ENCODE measurements around the gene ROR1.

ROR1 gene

DNA sequence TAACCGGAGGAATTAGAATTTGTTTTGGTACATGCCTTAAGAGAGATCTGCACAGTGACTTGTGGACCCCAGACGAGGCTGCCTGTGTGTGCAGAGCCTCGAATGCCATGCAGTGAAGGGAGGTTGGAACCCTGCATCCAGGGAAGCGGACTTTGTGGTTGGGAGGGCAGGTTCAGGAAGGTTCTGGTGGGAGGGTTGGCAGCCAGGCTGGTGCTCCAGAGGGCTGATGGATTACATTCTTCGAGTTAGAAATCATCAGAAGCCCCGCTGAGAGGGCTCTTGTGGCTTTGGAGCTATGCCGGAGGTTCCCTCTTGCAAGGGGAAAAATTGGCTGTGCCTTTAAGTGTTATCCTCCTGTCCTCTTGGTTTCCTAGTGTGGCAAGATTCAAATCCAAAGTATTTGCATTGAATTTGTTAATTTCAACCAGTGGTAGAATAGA lies 21.1 kb downstream of the ROR1 start:
- Histone ChIP-seq H2BK120ac (ENCODE audit: low read depth, low read length) (no peak overlapping the region), H3K79me1 (replicated peaks; ENCODE audit: low read length, poor library complexity, severe bottlenecking) (peaks cover 41% of the 10 kb centered on the region), H3K27me3 (ENCODE audit: control insufficient read depth in 1 of 2, insufficient read depth in 1 of 2, low read length in 2 of 2) (no peaks in the 10 kb centered on the region), H2BK5ac (ENCODE audit: low read depth, low read length, poor library complexity, severe bottlenecking) (no peak overlapping the region), H3K4me3 (ENCODE audit: insufficient read depth in 1 of 2, low read depth in 1 of 2, low read length in 2 of 2) (no peak overlapping the region), H2AK5ac (ENCODE audit: low read length, severe bottlenecking) (no peak overlapping the region), H3K36me3 (ENCODE audit: control insufficient read depth in 1 of 2, insufficient read depth in 2 of 2, low read depth in 1 of 2, low read length in 2 of 2) (peaks cover 0 to 10% of the 10 kb centered on the region in 2 experiments), H3K4me1 (ENCODE audit: control insufficient read depth, insufficient read depth, low read depth, low read length) (peaks cover 27% of the 10 kb centered on the region), H3K27ac (ENCODE audit: low read length, poor library complexity, severe bottlenecking) (peak overlapping the region; percentile 92), H3K14ac (ENCODE audit: low read length in 2 of 2) (no peak overlapping the region), H3K18ac (ENCODE audit: low read depth in 1 of 2, low read length in 2 of 2) (peak overlapping the region in 1 of 2 experiments; percentile 56), H3K23ac (ENCODE audit: low read length in 2 of 2) (no peak overlapping the region), H4K8ac (ENCODE audit: low read length) (peak overlapping the region; percentile 76), H2BK12ac (ENCODE audit: low read length in 2 of 2) (no peak overlapping the region), H3K4ac (ENCODE audit: low read depth in 1 of 2, low read length in 2 of 2) (no peak overlapping the region), H4K91ac (ENCODE audit: low read length) (no peak overlapping the region), H3K9me3 (ENCODE audit: control insufficient read depth, low read length) (no peaks in the 10 kb centered on the region), H2AFZ (ENCODE audit: low read depth, low read length) (no peak overlapping the region), H3K9ac (ENCODE audit: low read length) (no peak overlapping the region), H3K4me2 (ENCODE audit: low read length, poor library complexity, severe bottlenecking) (peak overlapping the region; percentile 32), H2BK15ac (ENCODE audit: low read depth, poor library complexity, severe bottlenecking) (no peak overlapping the region)
- no peak for DNase-seq
- WGBS: 64% methylated on average over 7 of the region's 7 CpGs

DNA sequence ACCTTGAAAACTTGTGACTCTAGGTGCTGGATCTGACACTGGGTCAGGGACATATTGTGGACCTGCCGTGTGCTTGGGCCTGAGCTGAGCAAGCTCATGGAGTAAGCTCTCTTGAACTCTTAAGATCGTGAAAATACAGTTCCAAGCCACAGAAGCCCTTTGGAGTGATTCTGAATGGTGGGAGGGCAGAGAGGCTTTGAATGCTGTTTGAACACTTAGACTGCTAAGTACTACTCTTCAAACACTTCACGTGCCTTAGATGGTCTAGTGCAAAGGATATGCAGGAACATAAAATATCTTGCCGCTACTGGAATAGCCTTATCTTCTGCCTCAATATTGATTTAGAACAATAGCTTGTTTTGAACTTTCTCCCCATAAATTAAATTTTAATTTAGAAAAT lies 21.6 kb downstream of the ROR1 start:
- peak; percentile 33 for DNase-seq
- H3K4ac ChIP-seq (ENCODE audit: low read depth in 1 of 2, low read length in 2 of 2): peak overlapping the region in 1 of 2 experiments; percentile 37
- H2AK5ac ChIP-seq (ENCODE audit: low read length, severe bottlenecking): peak overlapping the region; percentile 93
- no peak overlapping the region for H4K91ac ChIP-seq (ENCODE audit: low read length)
- H3K18ac ChIP-seq (ENCODE audit: low read depth in 1 of 2, low read length in 2 of 2): no peak overlapping the region
- peaks cover 40% of the 10 kb centered on the region for H3K79me1 ChIP-seq (replicated peaks; ENCODE audit: low read length, poor library complexity, severe bottlenecking)
- H3K23ac ChIP-seq (ENCODE audit: low read length in 2 of 2): no peak overlapping the region
- H3K36me3 ChIP-seq (ENCODE audit: control insufficient read depth in 1 of 2, insufficient read depth in 2 of 2, low read depth in 1 of 2, low read length in 2 of 2): peaks cover 0 to 6% of the 10 kb centered on the region in 2 experiments
- H2BK5ac ChIP-seq (ENCODE audit: low read depth, low read length, poor library complexity, severe bottlenecking): peak overlapping the region; percentile 53
- H3K9ac ChIP-seq (ENCODE audit: low read length): no peak overlapping the region
- H3K14ac ChIP-seq (ENCODE audit: low read length in 2 of 2): no peak overlapping the region
- 70% methylated on average over 2 of the region's 4 CpGs for WGBS
- H3K4me1 ChIP-seq (ENCODE audit: control insufficient read depth, insufficient read depth, low read depth, low read length): peaks cover 26% of the 10 kb centered on the region
- H3K4me2 ChIP-seq (ENCODE audit: low read length, poor library complexity, severe bottlenecking): peak overlapping the region; percentile 35
- no peak overlapping the region for H2AFZ ChIP-seq (ENCODE audit: low read depth, low read length)
- H3K9me3 ChIP-seq (ENCODE audit: control insufficient read depth, low read length): no peaks in the 10 kb centered on the region
- H2BK120ac ChIP-seq (ENCODE audit: low read depth, low read length): no peak overlapping the region
- no peak overlapping the region for H3K4me3 ChIP-seq (ENCODE audit: insufficient read depth in 1 of 2, low read depth in 1 of 2, low read length in 2 of 2)
- H3K27ac ChIP-seq (ENCODE audit: low read length, poor library complexity, severe bottlenecking): peak overlapping the region; percentile 92
- H3K27me3 ChIP-seq (ENCODE audit: control insufficient read depth in 1 of 2, insufficient read depth in 1 of 2, low read length in 2 of 2): no peaks in the 10 kb centered on the region
- no peak overlapping the region for H2BK12ac ChIP-seq (ENCODE audit: low read length in 2 of 2)
- no peak overlapping the region for H4K8ac ChIP-seq (ENCODE audit: low read length)
- no peak overlapping the region for H2BK15ac ChIP-seq (ENCODE audit: low read depth, poor library complexity, severe bottlenecking)

DNA sequence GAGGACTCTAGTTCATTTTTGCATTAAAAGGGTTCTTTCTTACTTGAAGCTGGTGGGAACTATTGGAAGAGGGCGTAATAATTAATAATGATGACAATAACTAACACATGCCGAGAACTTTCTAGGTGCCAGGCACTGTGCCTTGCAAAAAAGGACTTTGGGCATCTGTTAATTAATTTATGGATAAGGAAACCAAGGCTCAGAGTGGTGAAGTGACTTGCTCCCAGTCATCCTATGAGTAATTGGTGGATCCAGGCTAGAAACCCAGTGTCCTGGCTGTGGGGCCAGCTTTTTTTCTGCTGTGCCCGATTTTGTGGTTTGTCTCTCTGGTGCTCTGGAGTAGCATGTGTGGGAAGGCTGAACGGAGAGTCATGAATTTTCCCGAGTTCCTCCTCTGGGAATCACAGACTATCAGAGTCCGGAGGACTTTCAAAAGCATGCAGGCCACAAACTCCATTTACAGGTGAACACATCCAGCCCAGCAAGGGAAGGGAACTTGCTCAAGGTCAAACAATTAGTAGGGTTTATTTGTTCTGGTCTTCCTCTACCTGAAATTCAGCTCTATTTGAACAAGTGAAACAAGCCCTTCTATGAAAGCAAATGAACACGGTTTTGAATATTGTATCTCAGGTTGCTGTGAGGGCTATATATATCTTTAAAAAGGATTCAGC lies 23.4 kb downstream of the ROR1 start:
- no peak overlapping the region for H3K27ac ChIP-seq (ENCODE audit: low read length, poor library complexity, severe bottlenecking)
- peaks cover 20% of the 10 kb centered on the region for H3K4me1 ChIP-seq (ENCODE audit: control insufficient read depth, insufficient read depth, low read depth, low read length)
- no peaks in the 10 kb centered on the region for H3K27me3 ChIP-seq (ENCODE audit: control insufficient read depth in 1 of 2, insufficient read depth in 1 of 2, low read length in 2 of 2)
- no peak overlapping the region for H3K4ac ChIP-seq (ENCODE audit: low read depth in 1 of 2, low read length in 2 of 2)
- H3K79me1 ChIP-seq (replicated peaks; ENCODE audit: low read length, poor library complexity, severe bottlenecking): peaks cover 30% of the 10 kb centered on the region
- H3K36me3 ChIP-seq (ENCODE audit: control insufficient read depth in 1 of 2, insufficient read depth in 2 of 2, low read depth in 1 of 2, low read length in 2 of 2): peaks cover 0 to 2% of the 10 kb centered on the region in 2 experiments
- no peak overlapping the region for H3K9ac ChIP-seq (ENCODE audit: low read length)
- H3K23ac ChIP-seq (ENCODE audit: low read length in 2 of 2): no peak overlapping the region
- H2BK15ac ChIP-seq (ENCODE audit: low read depth, poor library complexity, severe bottlenecking): no peak overlapping the region
- no peaks in the 10 kb centered on the region for H3K9me3 ChIP-seq (ENCODE audit: control insufficient read depth, low read length)
- no peak overlapping the region for H3K14ac ChIP-seq (ENCODE audit: low read length in 2 of 2)
- 88% methylated on average over 6 of the region's 7 CpGs for WGBS
- no peak overlapping the region for H2AFZ ChIP-seq (ENCODE audit: low read depth, low read length)
- H4K91ac ChIP-seq (ENCODE audit: low read length): no peak overlapping the region
- peak overlapping the region in 1 of 2 experiments; percentile 29 for H3K18ac ChIP-seq (ENCODE audit: low read depth in 1 of 2, low read length in 2 of 2)
- DNase-seq: no peak
- H2BK12ac ChIP-seq (ENCODE audit: low read length in 2 of 2): no peak overlapping the region
- no peak overlapping the region for H4K8ac ChIP-seq (ENCODE audit: low read length)
- no peak overlapping the region for H3K4me2 ChIP-seq (ENCODE audit: low read length, poor library complexity, severe bottlenecking)
- H2AK5ac ChIP-seq (ENCODE audit: low read length, severe bottlenecking): no peak overlapping the region
- H3K4me3 ChIP-seq (ENCODE audit: insufficient read depth in 1 of 2, low read depth in 1 of 2, low read length in 2 of 2): no peak overlapping the region
- no peak overlapping the region for H2BK120ac ChIP-seq (ENCODE audit: low read depth, low read length)
- no peak overlapping the region for H2BK5ac ChIP-seq (ENCODE audit: low read depth, low read length, poor library complexity, severe bottlenecking)

DNA sequence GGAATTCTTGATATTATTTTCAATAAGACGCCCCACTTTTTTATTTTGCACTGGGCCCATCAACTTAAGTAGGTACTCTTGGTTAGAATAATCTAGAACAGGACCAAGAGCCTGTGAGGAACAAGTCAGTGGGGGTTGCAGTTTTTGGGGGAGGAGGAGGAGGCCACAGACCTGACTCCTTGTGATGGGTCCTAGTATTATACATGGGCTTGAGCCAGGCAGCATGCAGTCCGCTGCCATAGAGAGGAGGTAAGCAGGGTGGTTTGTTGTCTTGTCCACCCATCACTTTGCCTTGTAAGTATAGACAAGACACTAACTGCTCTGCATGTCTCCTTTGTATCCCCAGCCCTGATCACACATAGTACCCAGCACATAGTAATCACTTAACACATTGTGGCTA lies 24.5 kb downstream of the ROR1 start:
- no peak overlapping the region for H3K9ac ChIP-seq (ENCODE audit: low read length)
- H2AK5ac ChIP-seq (ENCODE audit: low read length, severe bottlenecking): no peak overlapping the region
- DNase-seq: no peak
- H3K27ac ChIP-seq (ENCODE audit: low read length, poor library complexity, severe bottlenecking): no peak overlapping the region
- H4K91ac ChIP-seq (ENCODE audit: low read length): no peak overlapping the region
- no peak overlapping the region for H3K4me3 ChIP-seq (ENCODE audit: insufficient read depth in 1 of 2, low read depth in 1 of 2, low read length in 2 of 2)
- H3K27me3 ChIP-seq (ENCODE audit: control insufficient read depth in 1 of 2, insufficient read depth in 1 of 2, low read length in 2 of 2): no peaks in the 10 kb centered on the region
- peaks cover 20% of the 10 kb centered on the region for H3K4me1 ChIP-seq (ENCODE audit: control insufficient read depth, insufficient read depth, low read depth, low read length)
- peaks cover 30% of the 10 kb centered on the region for H3K79me1 ChIP-seq (replicated peaks; ENCODE audit: low read length, poor library complexity, severe bottlenecking)
- no peak overlapping the region for H2BK120ac ChIP-seq (ENCODE audit: low read depth, low read length)
- no peak overlapping the region for H2BK15ac ChIP-seq (ENCODE audit: low read depth, poor library complexity, severe bottlenecking)
- no peaks in the 10 kb centered on the region for H3K9me3 ChIP-seq (ENCODE audit: control insufficient read depth, low read length)
- H3K36me3 ChIP-seq (ENCODE audit: control insufficient read depth in 1 of 2, insufficient read depth in 2 of 2, low read depth in 1 of 2, low read length in 2 of 2): peaks cover 0 to 2% of the 10 kb centered on the region in 2 experiments
- no peak overlapping the region for H2AFZ ChIP-seq (ENCODE audit: low read depth, low read length)
- no peak overlapping the region for H3K23ac ChIP-seq (ENCODE audit: low read length in 2 of 2)
- peak overlapping the region in 1 of 2 experiments; percentile 31 for H2BK12ac ChIP-seq (ENCODE audit: low read length in 2 of 2)
- no peak overlapping the region for H3K4me2 ChIP-seq (ENCODE audit: low read length, poor library complexity, severe bottlenecking)
- no peak overlapping the region for H2BK5ac ChIP-seq (ENCODE audit: low read depth, low read length, poor library complexity, severe bottlenecking)
- no peak overlapping the region for H3K18ac ChIP-seq (ENCODE audit: low read depth in 1 of 2, low read length in 2 of 2)
- H4K8ac ChIP-seq (ENCODE audit: low read length): no peak overlapping the region
- H3K14ac ChIP-seq (ENCODE audit: low read length in 2 of 2): no peak overlapping the region
- H3K4ac ChIP-seq (ENCODE audit: low read depth in 1 of 2, low read length in 2 of 2): no peak overlapping the region
- 100% methylated on average over 1 of the region's 2 CpGs for WGBS
